Stimulated activated CD4-positive, alpha-beta T cell treated with anti-CD3 and anti-CD28 coated beads, Interleukin-12 subunit alpha, Interleukin-12 subunit beta, amount 100 ng/mL, for 4 hours (primary cell): ENCODE results near the gene DGKG.

ENCODE experiments used
- DNase-seq: peaks from one replicate; pipeline ENCODE4 v3.0.0-alpha.2; 2020

Gene DGKG

DNA sequence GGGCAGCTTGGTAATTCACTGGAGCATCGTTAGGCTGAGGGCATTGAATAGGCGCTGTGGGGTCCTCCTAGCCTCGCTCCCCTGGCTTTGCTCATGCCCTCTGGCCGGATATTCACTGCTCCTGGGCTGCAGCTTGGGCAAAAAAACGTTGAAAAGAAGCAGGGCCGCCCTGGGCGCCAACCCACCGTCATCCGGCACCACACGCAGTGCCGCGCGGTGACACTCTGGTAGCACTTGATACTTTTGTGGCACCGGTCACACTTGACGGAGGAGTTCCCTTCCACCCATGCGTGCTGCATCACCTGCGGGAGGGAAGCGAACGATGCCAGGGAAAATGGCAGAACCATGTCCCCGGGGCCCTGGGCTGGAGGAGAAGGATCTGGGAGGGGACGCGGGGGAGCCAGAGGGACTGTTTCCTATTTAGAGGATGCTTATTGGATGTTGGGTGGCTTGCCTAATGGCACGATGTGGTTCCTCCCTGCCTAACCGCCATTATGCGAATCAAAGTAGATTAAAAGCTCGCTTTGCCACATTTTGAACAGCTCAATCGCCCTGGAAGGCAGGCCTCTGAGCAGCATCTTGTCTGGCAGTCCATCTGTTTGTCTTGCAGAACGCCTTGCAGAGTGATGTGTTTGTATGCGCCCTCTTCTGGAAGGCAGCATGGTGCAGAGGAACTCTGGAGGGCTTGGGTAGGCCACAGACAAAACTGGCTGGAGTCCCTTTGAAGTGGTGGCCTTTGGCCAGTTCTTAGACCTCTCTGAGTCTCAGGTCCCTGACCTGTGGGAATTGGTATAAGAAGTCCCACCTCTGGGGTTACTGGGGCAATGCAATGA lies 93.2 kb downstream of the DGKG start:
- DNase-seq: no peak

DNA sequence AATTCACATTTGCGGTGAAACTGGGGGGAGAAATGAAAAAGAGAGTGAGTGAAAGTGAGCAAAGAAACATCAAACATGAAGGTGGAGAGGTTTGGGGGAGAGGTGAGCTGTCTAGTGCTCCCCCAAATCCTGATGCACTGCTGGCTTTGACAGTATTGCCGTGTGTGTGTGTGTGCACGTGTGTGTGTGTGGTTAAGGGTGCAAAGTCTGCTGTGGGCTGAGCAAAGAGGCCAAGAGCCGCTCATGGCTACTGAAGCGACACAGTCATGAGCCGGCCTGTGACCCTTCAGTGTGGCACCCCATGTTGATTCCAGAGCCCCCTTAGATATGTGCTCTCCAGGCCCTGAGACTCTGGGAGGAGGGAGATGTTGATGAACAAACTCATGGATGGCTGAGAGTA lies 94.3 kb downstream of the DGKG start:
- no peak for DNase-seq

DNA sequence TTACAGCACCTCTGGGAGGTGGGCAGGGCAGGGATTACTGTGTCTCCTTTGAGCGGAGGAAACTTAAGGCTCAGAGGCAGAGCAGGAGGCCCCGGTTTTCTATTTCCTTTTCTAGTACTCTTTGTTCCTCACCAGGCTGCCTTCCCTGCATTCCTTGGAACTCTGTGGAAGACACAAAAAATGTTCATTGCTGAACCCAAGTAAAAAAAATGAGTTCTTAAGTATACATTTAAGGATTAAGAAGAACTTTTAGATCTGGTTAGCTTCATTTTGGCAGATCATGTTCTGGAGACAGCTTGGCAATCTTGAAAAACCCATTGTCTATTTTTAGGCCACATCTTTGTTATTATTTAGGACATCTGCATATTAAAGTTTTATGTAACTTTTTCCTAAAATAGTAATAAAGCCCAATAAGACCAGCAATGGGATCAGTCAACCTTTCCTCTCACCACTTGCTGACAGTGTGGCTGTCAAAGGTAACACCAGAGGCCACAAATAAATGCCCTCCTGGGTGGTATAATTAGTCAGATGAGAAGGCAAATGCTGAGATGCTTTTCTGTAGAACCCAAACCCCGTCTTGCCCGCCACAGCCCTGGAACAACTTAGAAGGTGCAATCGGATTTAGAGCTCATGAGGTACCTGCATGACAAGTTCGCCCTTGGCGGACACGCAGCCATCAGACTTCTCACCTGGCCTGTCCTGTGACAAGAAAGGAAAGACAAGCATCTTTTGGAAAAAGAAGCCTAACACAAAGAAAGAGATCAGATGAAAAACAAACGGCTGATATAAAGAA lies 97.2 kb downstream of the DGKG start:
- DNase-seq: no peak

GRCh38 chr3:186261638-186262037 lies 100.4 kb downstream of the DGKG start:
- no peak for DNase-seq

- DNase-seq: no peak
Measured at GRCh38 chr3:186260726-186261125, 101.3 kb downstream of the DGKG start.

DNA sequence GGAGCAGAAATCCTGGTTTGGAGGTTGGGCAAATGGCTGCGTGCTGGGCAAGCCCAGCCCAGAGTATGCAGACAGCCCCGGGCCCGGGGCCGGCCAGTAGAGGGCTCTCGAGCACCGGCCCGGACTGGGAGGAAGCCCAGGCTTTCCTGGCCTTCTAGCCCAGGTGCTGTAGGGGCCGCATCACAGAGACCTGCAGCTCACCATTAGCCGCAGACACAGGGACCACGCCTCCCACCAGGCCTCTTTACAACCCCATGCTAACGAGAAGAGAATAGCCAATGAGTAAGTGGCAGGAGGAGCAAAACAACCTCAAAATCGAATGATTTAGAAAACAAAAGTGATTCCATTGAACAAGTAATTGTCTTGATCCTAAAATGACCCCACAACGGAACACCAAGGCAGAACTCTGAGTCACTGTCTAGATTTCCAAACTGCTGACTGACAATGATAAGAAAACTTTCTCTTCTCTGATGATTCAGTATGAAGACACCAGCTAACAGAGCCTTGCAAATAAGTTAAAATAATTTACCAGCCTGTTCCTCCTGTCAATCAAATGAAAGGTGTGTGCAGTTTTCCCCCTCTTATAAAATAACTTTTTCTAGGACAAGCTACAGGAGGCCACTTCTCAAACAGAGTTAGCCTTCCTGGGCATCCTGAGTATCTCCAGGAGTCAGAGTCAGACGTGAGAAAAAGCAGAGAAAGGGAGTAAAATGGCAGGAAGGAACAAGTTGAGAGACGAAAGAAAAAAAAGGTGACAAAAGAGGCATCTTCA lies 102.2 kb downstream of the DGKG start:
- peak; percentile 55 for DNase-seq

DNA sequence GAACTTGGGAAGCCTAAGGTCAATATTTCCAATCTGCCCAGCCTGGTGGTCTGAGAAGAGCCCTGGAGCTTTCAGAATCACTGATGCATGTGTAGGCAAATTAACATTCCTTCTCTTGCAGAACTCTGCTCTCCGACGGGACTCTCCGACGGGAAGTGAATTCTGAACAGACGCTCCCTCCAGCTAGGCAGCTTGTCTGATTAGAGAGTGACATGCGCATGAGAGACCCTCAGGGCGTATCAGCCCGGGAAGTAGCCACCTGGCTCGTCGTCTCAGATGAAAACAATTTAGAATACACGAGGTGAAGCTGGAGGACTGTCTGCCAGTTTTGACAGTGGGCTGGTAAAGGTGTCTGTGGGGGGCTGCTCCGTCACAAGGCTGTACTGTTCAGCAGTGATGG lies 103.1 kb downstream of the DGKG start:
- no peak for DNase-seq

DNA sequence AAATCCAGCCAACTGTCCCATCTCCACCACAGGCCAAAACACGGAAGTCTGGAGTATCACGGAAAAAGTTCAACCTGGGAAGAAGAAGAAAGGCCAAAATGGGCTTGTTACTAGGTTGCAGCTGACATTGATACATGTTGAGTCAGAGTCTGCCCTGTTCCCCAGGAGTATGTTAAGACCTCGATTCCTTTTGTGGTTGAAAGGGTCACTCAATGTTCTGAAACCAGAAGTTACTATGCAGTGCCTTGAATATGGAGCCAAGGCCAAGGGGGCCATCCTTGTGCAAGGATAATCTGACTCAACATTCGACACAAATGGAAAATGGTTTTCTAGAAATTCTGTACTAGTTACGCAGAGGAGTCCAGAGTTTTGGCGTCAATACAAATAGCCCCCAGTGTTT lies 104.2 kb downstream of the DGKG start:
- DNase-seq: no peak

DNA sequence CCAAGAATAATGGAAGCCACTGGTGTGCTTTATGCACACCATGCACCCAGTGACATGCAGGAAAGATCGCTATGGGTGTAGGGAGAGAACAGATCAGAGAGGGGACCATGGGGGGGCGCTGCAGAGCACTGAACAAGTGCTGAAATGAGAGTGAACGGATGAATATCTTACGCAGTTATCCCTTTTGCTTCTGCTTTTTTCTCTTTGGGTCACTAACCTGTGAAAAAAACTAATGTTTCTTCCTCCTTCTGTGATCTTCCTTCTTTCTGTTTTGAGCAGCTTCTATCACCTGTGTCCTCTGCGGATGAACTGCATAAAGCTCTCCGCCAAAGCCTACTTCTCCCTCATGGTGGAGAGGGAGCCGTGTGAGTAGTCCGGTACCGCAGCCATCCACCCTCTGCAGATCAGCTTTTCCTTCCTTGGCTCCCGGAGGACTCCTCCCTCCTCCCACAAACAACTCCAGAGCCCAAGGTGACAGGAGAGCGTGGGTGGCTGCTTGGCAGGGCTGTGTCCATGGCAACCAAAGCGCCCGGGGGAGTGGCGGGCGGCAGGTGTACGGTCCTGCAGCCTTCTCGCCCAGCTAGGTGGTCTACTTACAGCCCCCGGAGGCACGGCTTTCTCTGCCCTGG lies 106.2 kb downstream of the DGKG start:
- DNase-seq: no peak

- DNase-seq: peak; percentile 24
Measured at GRCh38 chr3:186254676-186255650, 107.1 kb downstream of the DGKG start.

DNA sequence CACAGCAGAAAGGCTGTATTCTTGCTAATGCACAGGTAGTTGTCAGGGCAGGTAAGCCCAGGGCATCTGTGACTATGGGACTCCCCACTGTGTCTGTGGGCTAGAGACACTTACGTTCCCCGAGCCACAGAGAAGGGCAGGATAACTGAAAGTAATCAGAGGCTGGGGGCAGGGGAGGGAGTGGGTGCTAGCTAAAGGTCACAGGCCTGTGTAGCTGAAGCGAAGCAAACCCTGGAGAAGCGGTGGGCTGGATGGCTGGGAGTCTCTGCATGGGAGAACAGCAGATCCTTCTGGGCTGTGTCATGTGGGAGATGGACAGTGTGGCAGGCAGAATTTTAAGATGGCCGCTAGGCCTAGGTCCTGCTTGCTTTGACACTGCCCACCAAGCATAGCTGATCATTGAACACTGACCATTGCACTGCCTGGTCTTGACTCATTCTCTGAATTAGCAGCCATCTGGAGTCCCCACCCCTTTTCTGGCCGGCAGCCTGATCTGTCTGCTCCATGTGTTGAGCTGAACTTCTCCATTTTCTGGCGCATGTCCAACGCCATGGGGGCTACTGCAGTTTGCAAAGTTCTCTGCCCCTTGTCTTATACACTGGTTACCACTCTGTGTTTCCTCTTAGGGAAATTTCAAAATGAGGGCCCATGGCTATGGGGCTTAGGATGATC lies 110.0 kb downstream of the DGKG start:
- no peak for DNase-seq

- no peak for DNase-seq
Measured at GRCh38 chr3:186248850-186249249, 113.2 kb downstream of the DGKG start.

- DNase-seq: no peak
Measured at GRCh38 chr3:186247821-186248814, 113.9 kb downstream of the DGKG start.

GRCh38 chr3:186246941-186247340 lies 115.1 kb downstream of the DGKG start:
- no peak for DNase-seq

DNA sequence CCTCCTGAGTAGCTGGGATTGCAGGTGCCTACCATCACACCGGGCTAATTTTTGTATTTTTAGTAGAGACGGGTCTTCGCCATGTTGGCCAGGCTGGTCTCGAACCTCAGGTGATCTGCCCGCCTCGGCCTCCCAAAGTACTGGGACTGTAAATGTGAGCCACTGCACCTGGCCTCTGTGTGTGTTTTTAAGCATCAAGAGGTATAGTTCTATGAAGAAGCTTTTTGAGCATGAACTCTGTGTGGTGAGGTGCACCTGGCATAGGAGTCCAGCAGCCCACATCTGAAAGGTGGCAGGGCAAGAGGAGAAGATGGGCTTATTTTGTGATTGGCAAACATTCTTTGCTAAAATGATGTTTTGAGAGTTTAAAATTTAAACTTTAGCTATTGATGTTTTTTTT lies 118.0 kb downstream of the DGKG start:
- no peak for DNase-seq

DNA sequence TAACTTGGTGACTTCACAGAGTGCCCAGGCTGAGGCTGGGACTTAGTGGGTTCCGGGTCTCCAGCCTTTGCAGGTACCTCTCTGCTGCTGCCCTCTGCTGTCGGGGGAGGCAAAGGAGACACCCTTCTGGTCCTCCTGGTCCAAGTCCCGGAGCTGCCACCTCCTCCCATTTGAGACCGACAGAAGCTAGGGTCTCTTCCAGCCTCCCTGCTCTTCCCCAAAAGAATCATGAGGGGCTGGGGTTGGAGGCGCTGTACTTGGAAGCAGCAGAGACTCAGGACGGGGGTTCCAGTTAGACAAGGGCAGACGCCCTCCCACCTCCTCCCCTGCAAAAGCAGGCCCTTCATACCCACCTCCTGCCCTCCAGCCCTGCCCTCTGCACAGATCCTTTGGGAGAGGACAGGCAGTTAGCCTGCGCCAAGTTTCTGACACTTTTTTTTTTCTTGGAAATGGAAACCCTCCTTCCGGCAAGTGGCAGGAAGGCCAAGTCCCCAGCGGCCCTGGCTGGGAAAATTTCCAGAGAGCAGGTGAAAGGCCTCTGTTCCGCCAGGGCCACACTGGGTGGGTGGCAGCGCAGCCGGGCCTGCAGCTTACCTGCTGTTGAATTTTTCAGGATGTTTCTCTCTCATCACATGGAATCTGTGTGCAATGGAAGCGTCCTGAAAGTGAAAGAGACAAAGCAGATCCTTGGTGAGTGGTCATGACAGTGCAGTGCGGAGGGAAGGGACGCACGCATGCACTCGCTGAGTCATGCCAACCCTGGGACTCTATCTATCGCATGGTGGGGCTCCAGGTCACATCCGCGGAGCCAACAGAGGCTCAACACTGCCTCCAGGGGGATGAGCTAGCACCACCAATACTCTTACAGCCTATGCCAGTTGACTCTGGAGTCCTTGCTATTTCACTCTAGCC lies 119.9 kb downstream of the DGKG start:
- DNase-seq: peak; percentile 34

DNA sequence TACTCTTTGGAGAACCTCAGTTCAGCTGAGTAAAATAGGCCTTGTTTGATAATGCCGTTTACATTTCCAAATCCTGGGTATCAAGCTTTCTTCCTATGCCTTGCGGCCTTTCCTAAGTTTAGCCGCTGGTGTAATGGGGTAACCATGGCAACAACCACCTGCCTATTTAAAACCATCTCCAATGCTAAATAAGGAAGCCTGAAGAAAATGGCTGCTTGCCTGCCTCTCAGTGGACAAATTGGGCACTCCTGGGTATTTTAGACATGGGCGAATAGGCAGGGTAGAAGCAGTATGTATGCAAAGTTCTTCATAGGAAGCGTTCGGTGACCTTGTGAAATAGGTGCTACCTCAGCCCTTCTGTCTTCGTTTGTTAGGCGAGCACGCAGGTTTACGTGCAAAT lies 122.7 kb downstream of the DGKG start:
- no peak for DNase-seq

DNA sequence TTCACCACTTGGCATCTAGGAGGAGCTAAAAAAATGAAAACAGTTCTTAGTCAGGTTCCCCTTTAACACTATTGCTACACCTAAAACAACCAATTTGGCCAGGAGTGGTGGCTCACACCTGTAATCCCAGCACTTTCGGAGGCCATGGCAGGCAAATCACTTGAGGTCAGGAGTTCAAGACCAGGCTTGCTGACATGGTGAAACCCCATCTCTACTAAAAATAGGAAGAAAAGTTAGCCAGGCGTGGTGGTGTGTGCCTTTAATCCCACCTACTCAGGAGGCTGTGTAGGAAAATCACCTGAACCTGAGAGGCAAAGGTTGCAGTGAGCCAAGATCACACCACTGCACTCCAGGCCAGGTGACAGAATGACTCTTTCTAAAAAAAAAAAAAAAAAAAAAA lies 124.1 kb downstream of the DGKG start:
- no peak for DNase-seq
